Osteoblast (primary cell): ENCODE results near the gene ATP6V1F. TPM values are rescaled to one million over a fixed set of nuclear protein-coding genes. Genes with fewer than 3 reads are reported as not detected.
A peak's percentile ranks its signal among the peaks of the same experiment; 100 is the strongest.

Experiments used
- DNase-seq: peaks from one replicate; pipeline ENCODE4 v3.0.0; 2011; ENCODE audit warnings: low spot score, mixed read lengths; ENCODE audit not compliant: insufficient read length; ENCODE audit errors: missing footprints
- H2AFZ ChIP-seq: 2 replicates; pipeline ENCODE4 v1.6.0; 2011; ENCODE audit warnings: mild to moderate bottlenecking, low read length
- H3K27ac ChIP-seq: 2 replicates; pipeline ENCODE4 v1.5.1; 2011; ENCODE audit warnings: mild to moderate bottlenecking, low read depth, low read length, moderate library complexity
- H3K27me3 ChIP-seq: 2 replicates; pipeline ENCODE4 v1.6.0; 2012; ENCODE audit warnings: mild to moderate bottlenecking, control low read depth, inconsistent platforms, low read length, moderate library complexity; ENCODE audit not compliant: insufficient read depth
- H3K36me3 ChIP-seq: 2 replicates; pipeline ENCODE4 v1.5.1; 2011; ENCODE audit warnings: mild to moderate bottlenecking, low read length, control low read depth, moderate library complexity; ENCODE audit not compliant: insufficient read depth
- H3K4me1 ChIP-seq: 2 replicates; pipeline ENCODE4 v1.5.1; 2011; ENCODE audit warnings: mild to moderate bottlenecking, low read length, control low read depth, moderate library complexity; ENCODE audit not compliant: insufficient read depth
- H3K4me2 ChIP-seq: 2 replicates; pipeline ENCODE4 v1.6.0; 2011; ENCODE audit warnings: mild to moderate bottlenecking, low read length; ENCODE audit not compliant: insufficient read depth
- H3K4me3 ChIP-seq: fragments of 200-600 bp; sonication (generic); 3 replicates; pipeline ENCODE4 v1.5.1; 2012; ENCODE audit warnings: mild to moderate bottlenecking, low read length, inconsistent platforms; ENCODE audit not compliant: insufficient read depth
- H3K79me2 ChIP-seq: 2 replicates; pipeline ENCODE4 v1.6.0; 2012; ENCODE audit warnings: mild to moderate bottlenecking, low read length, control low read depth, inconsistent platforms; ENCODE audit not compliant: insufficient read depth
- H3K9me3 ChIP-seq: 2 replicates; pipeline ENCODE4 v1.5.1; 2011; ENCODE audit warnings: low read depth, low read length, control low read depth
- H4K20me1 ChIP-seq: 2 replicates; pipeline ENCODE4 v1.6.0; 2012; ENCODE audit warnings: mild to moderate bottlenecking, low read length, control low read depth; ENCODE audit not compliant: insufficient read depth
- total RNA-seq: library from RNA; depleted of rRNA; stranded (reverse); fragments of >200 nt; gene quantifications from 2 replicates; pipeline ENCODE4 v1.2.3, GENCODE V29; 2012
- TF ChIP-seq, protein P1 (sequence below): IDR thresholded peaks from 2 replicates; pipeline ENCODE4 v1.5.1; 2011; ENCODE audit warnings: mild to moderate bottlenecking, low read depth, low read length, moderate library complexity; ENCODE audit errors: extremely low read depth

Gene ATP6V1F
- total RNA-seq, 1 donor = 91.9 TPM

DNA sequence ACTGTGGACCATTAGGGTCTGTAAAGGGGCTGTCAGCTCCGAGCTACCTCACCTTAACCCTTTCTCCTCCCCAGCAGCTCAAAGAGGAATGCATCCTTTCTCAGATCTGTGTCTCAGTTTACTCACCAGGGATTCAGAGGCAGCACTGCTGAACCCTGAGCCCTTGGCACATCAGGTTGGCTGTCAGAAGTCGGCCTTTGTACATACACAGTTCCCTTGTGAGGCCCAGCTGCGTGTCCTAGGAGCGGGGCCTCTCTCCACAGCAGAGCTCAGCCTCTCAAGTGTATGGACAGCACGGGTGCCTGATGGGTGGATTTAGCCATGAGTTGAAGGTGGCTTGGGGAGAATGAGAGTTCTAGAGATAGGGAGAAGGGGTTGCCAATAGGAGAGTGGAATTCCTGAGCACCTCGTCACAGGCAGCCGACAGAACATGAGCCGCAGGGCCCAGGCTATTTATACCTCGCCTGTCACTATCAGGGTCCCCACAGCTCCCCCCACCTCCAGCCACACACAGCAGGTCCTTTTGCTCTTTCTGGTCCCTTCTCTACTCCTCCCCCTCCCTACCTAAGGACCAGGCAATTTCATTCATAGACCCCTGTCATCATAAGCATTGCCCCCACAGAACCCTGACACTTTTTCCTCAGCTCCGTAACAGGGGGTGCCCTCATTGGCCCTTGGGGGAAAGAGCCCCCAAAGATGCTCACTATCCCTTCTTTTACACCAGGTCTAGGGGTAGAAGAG lies 34.5 kb upstream of the ATP6V1F start:
- peaks cover 40% of the 10 kb centered on the region for H3K4me1 ChIP-seq
- peak; percentile 94 for DNase-seq
- H3K4me3 ChIP-seq = peak overlapping the region; percentile 48
- H3K4me2 ChIP-seq = peak overlapping the region; percentile 78
- peaks cover 29% of the 10 kb centered on the region for H3K79me2 ChIP-seq
- peaks cover 26% of the 10 kb centered on the region for H4K20me1 ChIP-seq
- no peaks in the 10 kb centered on the region for H3K9me3 ChIP-seq
- H2AFZ ChIP-seq = no peak overlapping the region
- no peaks in the 10 kb centered on the region for H3K27me3 ChIP-seq
- no peaks in the 10 kb centered on the region for H3K36me3 ChIP-seq
- peak overlapping the region; percentile 95 for H3K27ac ChIP-seq
- TF ChIP-seq, protein P1, sequence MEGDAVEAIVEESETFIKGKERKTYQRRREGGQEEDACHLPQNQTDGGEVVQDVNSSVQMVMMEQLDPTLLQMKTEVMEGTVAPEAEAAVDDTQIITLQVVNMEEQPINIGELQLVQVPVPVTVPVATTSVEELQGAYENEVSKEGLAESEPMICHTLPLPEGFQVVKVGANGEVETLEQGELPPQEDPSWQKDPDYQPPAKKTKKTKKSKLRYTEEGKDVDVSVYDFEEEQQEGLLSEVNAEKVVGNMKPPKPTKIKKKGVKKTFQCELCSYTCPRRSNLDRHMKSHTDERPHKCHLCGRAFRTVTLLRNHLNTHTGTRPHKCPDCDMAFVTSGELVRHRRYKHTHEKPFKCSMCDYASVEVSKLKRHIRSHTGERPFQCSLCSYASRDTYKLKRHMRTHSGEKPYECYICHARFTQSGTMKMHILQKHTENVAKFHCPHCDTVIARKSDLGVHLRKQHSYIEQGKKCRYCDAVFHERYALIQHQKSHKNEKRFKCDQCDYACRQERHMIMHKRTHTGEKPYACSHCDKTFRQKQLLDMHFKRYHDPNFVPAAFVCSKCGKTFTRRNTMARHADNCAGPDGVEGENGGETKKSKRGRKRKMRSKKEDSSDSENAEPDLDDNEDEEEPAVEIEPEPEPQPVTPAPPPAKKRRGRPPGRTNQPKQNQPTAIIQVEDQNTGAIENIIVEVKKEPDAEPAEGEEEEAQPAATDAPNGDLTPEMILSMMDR = no peak

GRCh38 chr7:128829391-128830166 lies 33.1 kb upstream of the ATP6V1F start:
- no peaks in the 10 kb centered on the region for H3K27me3 ChIP-seq
- H3K4me2 ChIP-seq = peak overlapping the region; percentile 87
- H3K79me2 ChIP-seq = peaks cover 42% of the 10 kb centered on the region
- H3K36me3 ChIP-seq = peaks cover 2% of the 10 kb centered on the region
- peak; percentile 94 for DNase-seq
- peaks cover 51% of the 10 kb centered on the region for H3K4me1 ChIP-seq
- H4K20me1 ChIP-seq = peaks cover 30% of the 10 kb centered on the region
- TF ChIP-seq, protein P1 = no peak
- H2AFZ ChIP-seq = peak overlapping the region; percentile 51
- H3K27ac ChIP-seq = peak overlapping the region; percentile 80
- H3K9me3 ChIP-seq = no peaks in the 10 kb centered on the region
- H3K4me3 ChIP-seq = peak overlapping the region; percentile 95

DNA sequence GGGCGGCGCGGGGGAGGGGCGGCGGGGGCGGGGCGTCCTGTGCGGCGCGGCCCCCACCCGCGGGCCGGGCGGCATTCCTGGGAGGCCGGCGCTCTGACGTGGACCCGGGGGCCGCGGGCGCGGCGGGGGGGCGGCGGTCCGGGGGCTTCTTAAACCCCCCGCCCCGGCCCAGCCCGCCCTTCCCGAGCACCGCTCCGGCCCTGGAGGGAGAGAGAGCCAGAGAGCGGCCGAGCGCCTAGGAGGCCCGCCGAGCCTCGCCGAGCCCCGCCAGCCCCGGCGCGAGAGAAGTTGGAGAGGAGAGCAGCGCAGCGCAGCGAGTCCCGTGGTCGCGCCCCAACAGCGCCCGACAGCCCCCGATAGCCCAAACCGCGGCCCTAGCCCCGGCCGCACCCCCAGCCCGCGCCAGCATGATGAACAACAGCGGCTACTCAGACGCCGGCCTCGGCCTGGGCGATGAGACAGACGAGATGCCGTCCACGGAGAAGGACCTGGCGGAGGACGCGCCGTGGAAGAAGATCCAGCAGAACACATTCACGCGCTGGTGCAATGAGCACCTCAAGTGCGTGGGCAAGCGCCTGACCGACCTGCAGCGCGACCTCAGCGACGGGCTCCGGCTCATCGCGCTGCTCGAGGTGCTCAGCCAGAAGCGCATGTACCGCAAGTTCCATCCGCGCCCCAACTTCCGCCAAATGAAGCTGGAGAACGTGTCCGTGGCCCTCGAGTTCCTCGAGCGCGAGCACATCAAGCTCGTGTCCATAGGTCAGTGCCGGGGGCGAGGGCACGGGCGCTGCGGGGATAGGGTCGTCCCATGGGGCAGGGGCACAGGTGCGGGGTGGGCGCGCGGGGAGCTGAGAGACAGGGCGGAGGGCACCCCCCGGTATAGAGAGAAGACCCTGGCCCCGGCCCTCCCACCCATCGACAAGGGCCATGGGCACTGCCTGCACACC lies 32.2 kb upstream of the ATP6V1F start, which contains the start of gene FLNC:
Gene FLNC (plus strand): TSS at position 176 of the 947 bp plus-strand sequence. CDS start 232 bp downstream, at position 408.
- Histone ChIP-seq H4K20me1 (peaks cover 40% of the 10 kb centered on the region), H3K4me2 (peak within 1 kb of the TSS; percentile 90), H3K9me3 (no peaks in the 10 kb centered on the region), H2AFZ (peak within 1 kb of the TSS; percentile 68), H3K79me2 (peaks cover 51% of the 10 kb centered on the region), H3K4me1 (peaks cover 60% of the 10 kb centered on the region), H3K27ac (peak within 1 kb of the TSS; percentile 92), H3K27me3 (no peaks in the 10 kb centered on the region), H3K4me3 (peak within 1 kb of the TSS; percentile 95), H3K36me3 (peaks cover 11% of the 10 kb centered on the region)
- TF ChIP-seq, protein P1 = no peak
- DNase-seq = peak; percentile 92
